GM12878 (cell line): Measurements from ENCODE around the gene RFX1. TPM values are rescaled to one million over a fixed set of nuclear protein-coding genes. Genes with fewer than 3 reads are reported as not detected.
"Not testable (repeated sequence)": the region's sequence is repeated elsewhere in the genome, so short reads cannot be mapped to it uniquely, and the experiment has no call there.

ENCODE experiments used
- ATAC-seq: fragments of 200-7000 bp; cut with Tn5 transposase; 3 replicates; pipeline ENCODE4 v1.9.1; 2020; ENCODE audit warnings: mild to moderate bottlenecking, moderate library complexity
- BruUV-seq: library from RNA; stranded (reverse); fragments of 400-500 nt; replicated peaks from 2 replicates; lab custom pipeline; 2021; lab: Mats Ljungman, UMichigan
- CTCF ChIA-PET: fragments of 300-600 bp; sonication (Branson Sonifier 250); formaldehyde crosslinking; extraction: SDS; loops from one replicate; lab custom pipeline; 2021; ENCODE audit warnings: inconsistent platforms; lab: Yijun Ruan, JAX
- POLR2A ChIA-PET: fragments of 350-600 bp; formaldehyde crosslinking; extraction: SDS; loops from one replicate; lab custom pipeline; 2021; ENCODE audit warnings: inconsistent platforms; lab: Charles Lee
- RAD21 ChIA-PET: fragments of 300-600 bp; sonication (Branson Sonifier 250); formaldehyde crosslinking; loops from one replicate; lab custom pipeline; 2023; ENCODE audit warnings: antibody characterized with exemption; ENCODE audit not compliant: unreplicated experiment; lab: Charles Lee
- SMC1A ChIA-PET: fragments of 300-600 bp; sonication (Branson Sonifier 250); formaldehyde crosslinking; loops from one replicate; lab custom pipeline; 2023; ENCODE audit not compliant: unreplicated experiment, uncharacterized antibody; lab: Charles Lee
- DNase-seq: peaks from one replicate; pipeline ENCODE4 v3.0.0-alpha.2; 2011; ENCODE audit warnings: low read depth, low spot score
- FAIRE-seq: peaks from 3 replicates; lab custom pipeline; 2011; peaks lifted over from hg19 to GRCh38; lab: Jason Lieb, UNC
- H2AFZ ChIP-seq: 2 replicates; pipeline ENCODE4 v1.6.0; 2011; ENCODE audit warnings: low read depth, low read length, control low read depth; ENCODE audit not compliant: control insufficient read depth
- H3K27ac ChIP-seq: 2 replicates; pipeline ENCODE4 v1.5.1; 2011; ENCODE audit warnings: control low read depth; ENCODE audit not compliant: control insufficient read depth, insufficient read depth
- H3K27me3 ChIP-seq, 2 experiments: replicated peaks in 1 of 2; 2 replicates each; pipeline versions ENCODE4 v1.6.0 to v1.6.1; 2011; ENCODE audit warnings: low read length in 1 of 2; ENCODE audit not compliant: control insufficient read depth in 2 of 2, insufficient read depth in 2 of 2
- H3K36me3 ChIP-seq, 2 experiments: 2 replicates each; pipeline ENCODE4 v1.5.1; 2011; ENCODE audit warnings: low read length in 1 of 2; ENCODE audit not compliant: control insufficient read depth in 2 of 2, insufficient read depth in 2 of 2
- H3K4me1 ChIP-seq: 2 replicates; pipeline ENCODE4 v1.6.1; 2011; ENCODE audit warnings: mild to moderate bottlenecking, low read length, moderate library complexity, mixed read lengths; ENCODE audit not compliant: control insufficient read depth, insufficient read depth
- H3K4me2 ChIP-seq: 2 replicates; pipeline ENCODE4 v1.6.0; 2011; ENCODE audit warnings: control low read depth; ENCODE audit not compliant: control insufficient read depth, insufficient read depth
- H3K4me3 ChIP-seq: fragments of 200-600 bp; sonication (generic); 2 replicates; pipeline ENCODE4 v1.5.1; 2016
- H3K79me2 ChIP-seq: 2 replicates; pipeline ENCODE4 v1.6.0; 2011; ENCODE audit warnings: low read length; ENCODE audit not compliant: control insufficient read depth, insufficient read depth
- H3K9ac ChIP-seq: 2 replicates; pipeline ENCODE4 v1.8.0; 2011; ENCODE audit warnings: low read length, control low read depth, mixed read lengths; ENCODE audit not compliant: control insufficient read depth, insufficient read depth
- H3K9me3 ChIP-seq: replicated peaks from 3 replicates; pipeline ENCODE4 v1.5.1; 2011; ENCODE audit warnings: mild to moderate bottlenecking, low read length; ENCODE audit not compliant: control insufficient read depth, insufficient read depth
- H4K20me1 ChIP-seq: 2 replicates; pipeline ENCODE4 v1.6.0; 2011; ENCODE audit not compliant: control insufficient read depth, insufficient read depth
- HCFC1 ChIP-seq: fragments of 150-350 bp; IDR thresholded peaks from 2 replicates; pipeline ENCODE4 v1.6.1; 2014; ENCODE audit warnings: low read length
- WGBS: methylation state at CpG from one replicate; pipeline ENCODE4 v1.1.6; 2016; ENCODE audit warnings: low lambda C conversion rate; ENCODE audit not compliant: insufficient replicate concordance, insufficient coverage; ENCODE audit errors: missing lambda C conversion rate; 5-methylcytosine and 5-hydroxymethylcytosine counted together
- in situ Hi-C: fragments of 300-500 bp; cut with MboI; formaldehyde crosslinking; loops from 9 replicates; pipeline ENCODE4 v1.14.3; 2018; ENCODE audit warnings: mixed read lengths
- intact Hi-C: fragments of 100-400 bp; cut with micrococcal nuclease; formaldehyde crosslinking; loops from one replicate; pipeline ENCODE4 v1.14.2; 2022; ENCODE audit not compliant: unreplicated experiment
- polyA plus RNA-seq, 11 experiments: library from polyadenylated mRNA; depleted of rRNA in 4 of 11; unstranded in 6 of 11; stranded (reverse) in 5 of 11; fragments of >200 nt; fragmentation: Nextera tagmentation in 4 of 11; fragmentation: Illumina TruSeq in 1 of 11; extraction: Ambion mirVana in 4 of 11; extraction: Trizol in 1 of 11; gene quantifications; 1 replicate in 1 of 11; 2 replicates in 10 of 11; pipeline versions ENCODE4 v1.2.1 to v1.2.3, GENCODE V29; 2011 to 2016; ENCODE audit warnings: inconsistent platforms in 2 of 11, missing spikeins in 2 of 11, low read depth in 1 of 11
- total RNA-seq, 4 experiments: library from RNA; depleted of rRNA in 3 of 4; stranded (reverse); fragments of >200 nt in 3 of 4; fragmentation: Illumina TruSeq in 1 of 4; extraction: Trizol in 1 of 4; gene quantifications; 2 replicates each; pipeline versions ENCODE4 v1.2.1 to v1.2.3, GENCODE V29; 2013 to 2021

RFX1 gene
- total and polyA plus RNA-seq, 10 of the 15 experiments (the other 5 are each of a cell fraction or from before 2014, with no cell fraction given): 0.05 to 11.0 (median 1.5) TPM

DNA sequence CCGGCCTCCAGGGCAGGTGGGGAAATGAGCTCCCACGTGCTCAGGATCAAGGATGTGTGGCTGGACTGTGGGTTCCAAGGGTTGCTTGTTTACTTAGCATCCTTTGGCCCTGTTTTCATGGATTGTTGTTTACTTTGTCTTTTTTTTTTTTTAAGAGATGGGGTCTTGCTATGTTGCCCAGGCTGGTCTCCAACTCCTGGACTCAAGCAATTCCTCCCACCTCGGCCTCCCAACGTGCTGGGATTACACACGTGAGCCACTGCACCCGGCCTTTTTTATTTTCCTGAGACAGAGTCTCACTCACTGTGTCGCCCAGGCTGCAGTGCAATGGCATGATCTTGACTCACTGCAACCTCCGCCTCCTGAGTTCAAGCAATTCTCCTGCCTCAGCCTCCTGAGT is 38.9 kb downstream of the RFX1 start:
- H3K27me3 ChIP-seq, ATAC-seq, BruUV-seq, H2AFZ ChIP-seq, H3K36me3 ChIP-seq, H3K4me3 ChIP-seq, H3K4me1 ChIP-seq, SMC1A ChIA-PET, DNase-seq, H3K27ac ChIP-seq, POLR2A ChIA-PET, FAIRE-seq, CTCF ChIA-PET, intact Hi-C loops, H3K79me2 ChIP-seq, H3K9me3 ChIP-seq, RAD21 ChIA-PET, in situ Hi-C loops, H3K4me2 ChIP-seq, H4K20me1 ChIP-seq, H3K9ac ChIP-seq: not testable (repeated sequence)
- 90% methylated on average over 8 of the region's 8 CpGs for WGBS

DNA sequence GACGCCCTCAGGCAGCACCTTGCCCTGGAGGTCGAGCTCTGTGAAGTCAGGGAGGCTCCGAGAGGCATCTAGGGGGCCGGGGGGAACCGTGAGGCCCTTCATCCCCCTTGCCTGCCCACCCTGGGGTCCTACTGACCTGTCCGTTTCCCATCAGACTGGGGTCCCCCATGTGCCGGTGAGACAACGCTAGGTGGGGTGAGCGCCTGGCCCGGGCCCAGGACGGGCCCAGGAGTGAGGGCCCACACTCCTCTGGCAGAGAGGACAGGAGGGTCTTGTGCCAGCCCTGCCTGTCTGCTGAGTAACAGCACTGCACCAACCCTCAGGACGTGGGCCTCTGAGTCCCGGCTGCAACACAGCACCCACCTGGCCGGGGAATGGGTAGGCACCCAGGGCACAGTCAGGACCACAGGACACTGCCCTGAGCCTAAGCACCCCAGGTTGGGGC is 39.4 kb downstream of the RFX1 start:
- POLR2A ChIA-PET: no interaction called here
- CTCF ChIA-PET: no interaction called here

More for the DNA sequence above, 39.4 kb downstream of the RFX1 start:
- SMC1A ChIA-PET: no interaction called here
- RAD21 ChIA-PET: no interaction called here
- no peak for TF ChIP-seq HCFC1
- TF ChIP-seq, all 136 proteins: peak for 0
- H3K4me3 ChIP-seq: no peak overlapping the region
- no TSS peak for BruUV-seq
- no peak for ATAC-seq
- no peaks in the 10 kb centered on the region for H3K79me2 ChIP-seq
- FAIRE-seq: no peak
- no peak overlapping the region for H3K4me2 ChIP-seq
- H3K27ac ChIP-seq: no peak overlapping the region
- intact Hi-C loops: no loop called here
- H3K9me3 ChIP-seq: no peaks in the 10 kb centered on the region
- H4K20me1 ChIP-seq: no peaks in the 10 kb centered on the region
- no peaks in the 10 kb centered on the region for H3K27me3 ChIP-seq
- peaks cover 0 to 7% of the 10 kb centered on the region in 2 experiments; a peak in 3 of 4 replicates for H3K36me3 ChIP-seq
- WGBS: 88% methylated on average over 14 of the region's 14 CpGs
- H3K9ac ChIP-seq: no peak overlapping the region
- in situ Hi-C loops: no loop called here
- H2AFZ ChIP-seq: no peak overlapping the region
- no peaks in the 10 kb centered on the region for H3K4me1 ChIP-seq
- no peak for DNase-seq
